Activated CD4-positive, alpha-beta T cell treated with anti-CD3 and anti-CD28 coated beads for 24 hours (primary cell): ENCODE results near the gene ABCC6.
"Not testable (repeated sequence)": the region's sequence is repeated elsewhere in the genome, so short reads cannot be mapped to it uniquely, and the experiment has no call there.

Experiments used
- DNase-seq, 2 donors: peaks; one replicate each; pipeline ENCODE4 v3.0.0-alpha.2; 2020; ENCODE audit warnings: low read depth in 2 of 2

Gene ABCC6

DNA sequence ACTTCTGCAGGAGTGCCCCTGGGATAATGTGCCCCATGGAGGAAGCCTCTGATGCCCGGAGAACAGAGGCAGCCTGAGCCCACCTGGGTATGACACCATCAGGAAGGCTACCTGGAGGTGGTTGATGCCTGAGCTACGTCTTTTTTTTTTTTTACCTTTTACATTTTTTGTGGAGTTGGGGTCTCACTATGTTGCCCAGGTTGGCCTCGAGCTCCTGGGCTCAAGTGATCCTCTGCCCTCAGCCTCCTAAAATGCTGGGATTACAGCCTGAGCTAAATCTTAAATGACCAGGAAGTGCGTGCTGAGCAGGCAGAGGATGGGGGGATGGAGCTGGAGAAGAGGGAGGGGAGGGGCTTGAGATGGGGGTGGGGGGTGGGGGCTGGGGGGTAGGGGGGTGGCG is 32.7 kb downstream of the ABCC6 start:
- DNase-seq = no peak

DNA sequence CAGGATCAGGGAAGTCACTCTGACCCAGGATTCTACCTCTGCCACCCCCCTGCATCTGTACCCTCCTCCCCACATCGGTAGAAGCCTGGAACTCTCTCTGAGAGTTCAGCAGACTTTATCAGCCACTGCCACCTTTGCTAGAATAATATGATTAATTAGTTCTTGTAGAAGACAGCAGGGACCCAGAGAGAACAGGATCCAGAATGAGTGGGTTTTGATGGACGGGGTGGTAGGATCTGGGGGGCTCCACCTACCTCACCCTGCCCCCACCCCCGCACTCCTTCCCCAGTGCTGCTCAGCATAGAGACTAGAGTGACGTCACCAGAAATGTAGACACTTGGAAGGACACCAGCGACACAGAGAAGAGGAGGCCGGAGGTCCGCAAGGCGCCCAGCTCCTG is 33.5 kb downstream of the ABCC6 start:
- no peak for DNase-seq

DNA sequence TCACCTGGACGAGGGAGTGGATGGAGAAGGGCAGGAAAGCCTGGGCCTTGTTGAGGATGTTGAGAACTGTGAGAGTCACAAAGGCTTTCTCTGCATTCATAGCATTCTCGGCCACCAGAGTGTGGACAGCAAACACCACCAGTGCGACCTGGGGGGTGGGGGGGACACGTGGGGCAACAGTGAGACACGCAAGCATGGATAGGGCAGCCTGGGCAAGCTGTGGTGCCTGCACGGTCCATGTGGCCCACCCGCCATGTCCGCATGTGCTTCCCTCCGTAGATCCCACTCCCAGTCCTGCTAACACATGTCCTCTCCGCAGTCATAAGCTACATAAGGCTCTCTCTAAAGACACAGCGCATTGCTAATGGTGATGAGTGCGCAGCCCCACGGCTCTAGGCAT is 34.5 kb downstream of the ABCC6 start:
- no peak for DNase-seq

DNA sequence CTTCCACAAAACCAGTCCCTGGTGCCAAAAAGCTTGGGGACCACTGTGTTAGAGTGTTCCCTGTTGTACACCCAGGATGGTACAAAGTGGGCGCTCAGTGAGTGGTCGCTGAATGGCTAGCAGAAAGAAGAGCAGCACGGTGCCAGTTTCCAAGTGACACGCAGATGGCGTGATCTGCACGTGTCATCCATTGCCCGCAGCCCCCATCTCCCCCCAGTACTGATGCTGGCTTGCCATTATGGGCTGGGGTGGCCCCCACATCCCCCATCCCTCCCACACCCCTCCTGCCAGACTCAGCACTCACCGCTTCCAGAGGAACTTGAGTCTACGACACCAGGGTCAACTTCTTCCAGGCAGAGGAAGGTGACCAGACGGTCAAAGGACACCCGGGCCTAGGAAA is 36.5 kb downstream of the ABCC6 start:
- no peak for DNase-seq

DNA sequence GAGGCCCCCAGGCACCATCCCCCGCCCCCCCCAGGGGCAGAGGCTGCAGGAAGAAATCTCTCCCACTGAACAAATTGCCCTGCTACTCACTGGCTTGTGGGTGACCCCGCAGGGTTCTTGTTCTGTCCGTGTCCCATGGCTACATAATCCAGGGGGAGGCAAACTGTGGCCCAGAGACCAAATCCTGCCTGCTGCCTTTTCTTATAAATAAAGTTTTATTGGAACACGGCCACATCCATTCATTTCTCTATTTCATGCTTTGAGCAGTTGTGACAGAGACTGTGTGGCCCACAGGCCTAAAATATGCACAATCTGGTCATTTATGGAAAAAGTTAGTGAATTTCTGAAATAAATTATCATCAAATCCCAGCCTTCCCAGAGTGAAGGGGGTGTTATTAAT is 38.2 kb downstream of the ABCC6 start:
- DNase-seq = no peak

DNA sequence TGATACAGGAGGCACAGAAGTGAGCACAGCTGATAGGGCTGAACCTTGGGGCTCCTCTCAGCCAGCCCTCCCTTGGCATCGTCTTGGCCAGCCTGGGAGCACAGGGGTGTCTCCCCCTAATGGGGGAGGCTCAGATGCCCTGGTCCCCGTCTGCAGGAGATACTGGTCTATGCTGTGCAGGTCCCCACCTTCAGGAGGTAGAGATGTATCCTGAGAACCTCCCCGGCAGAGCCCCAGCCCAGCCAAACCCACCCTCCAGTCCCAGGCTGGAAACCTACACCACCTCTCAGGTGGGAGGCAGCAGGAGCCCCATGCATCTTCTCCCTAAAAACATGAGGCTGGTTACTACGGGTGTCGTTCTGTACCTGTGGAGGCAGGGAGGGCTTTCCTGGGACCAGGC is 38.7 kb downstream of the ABCC6 start:
- no peak for DNase-seq

DNA sequence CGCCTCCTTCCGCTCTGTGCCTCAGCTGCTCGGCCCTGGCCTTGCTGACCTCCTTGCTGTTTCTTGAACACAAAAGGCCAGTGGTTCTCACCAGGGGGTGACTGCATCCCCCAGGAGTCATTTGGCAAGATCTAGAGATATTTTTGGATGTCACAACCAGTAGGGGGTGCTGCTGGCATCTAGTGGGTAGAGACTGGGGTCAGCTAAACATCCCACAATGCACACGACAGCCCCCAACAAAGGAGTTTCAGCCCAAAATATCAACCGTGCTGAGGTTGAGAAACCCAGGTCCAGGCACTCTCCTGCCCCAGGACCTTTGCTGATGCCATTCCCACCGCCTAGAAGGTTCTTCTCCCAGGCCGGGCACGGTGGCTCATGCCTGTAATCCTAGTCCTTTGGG is 39.7 kb downstream of the ABCC6 start:
- no peak for DNase-seq

DNA sequence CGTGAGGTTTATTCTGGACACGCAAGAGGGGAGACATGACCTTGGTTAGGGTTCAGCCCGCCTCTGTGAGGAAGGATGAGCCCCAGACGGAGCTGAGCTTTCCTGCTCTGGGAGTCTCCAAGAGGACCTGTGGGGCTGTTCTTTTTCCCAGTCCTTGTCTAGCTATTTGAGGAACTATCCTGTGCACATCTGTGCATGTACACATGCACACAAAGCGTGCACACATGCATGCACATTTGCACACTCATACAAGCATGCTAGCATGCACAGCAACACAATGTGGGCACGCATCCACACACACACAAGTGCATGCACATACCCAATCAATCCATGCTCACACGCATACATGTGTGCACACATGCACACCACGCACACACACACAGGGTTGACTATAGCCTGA is 40.4 kb downstream of the ABCC6 start:
- no peak for DNase-seq

DNA sequence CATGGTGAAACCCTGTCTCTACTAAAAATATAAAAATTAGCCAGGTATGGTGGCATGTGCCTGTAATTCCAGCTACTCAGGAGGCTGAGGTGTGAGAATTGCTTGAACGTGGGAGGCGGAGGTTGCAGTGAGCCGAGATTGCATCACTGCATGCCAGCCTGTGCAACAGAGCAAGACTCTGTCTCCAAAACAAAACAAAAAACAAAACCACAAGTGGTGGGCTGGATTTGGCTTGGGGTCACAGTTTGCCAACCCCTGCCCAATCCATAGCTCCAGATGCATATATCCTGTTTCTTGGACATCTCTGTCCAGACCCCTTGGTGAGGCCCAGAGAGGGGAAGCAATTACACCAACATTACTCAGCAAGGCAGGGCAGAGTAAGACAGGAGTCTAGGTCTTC is 41.5 kb downstream of the ABCC6 start:
- not testable (repeated sequence) for DNase-seq

DNA sequence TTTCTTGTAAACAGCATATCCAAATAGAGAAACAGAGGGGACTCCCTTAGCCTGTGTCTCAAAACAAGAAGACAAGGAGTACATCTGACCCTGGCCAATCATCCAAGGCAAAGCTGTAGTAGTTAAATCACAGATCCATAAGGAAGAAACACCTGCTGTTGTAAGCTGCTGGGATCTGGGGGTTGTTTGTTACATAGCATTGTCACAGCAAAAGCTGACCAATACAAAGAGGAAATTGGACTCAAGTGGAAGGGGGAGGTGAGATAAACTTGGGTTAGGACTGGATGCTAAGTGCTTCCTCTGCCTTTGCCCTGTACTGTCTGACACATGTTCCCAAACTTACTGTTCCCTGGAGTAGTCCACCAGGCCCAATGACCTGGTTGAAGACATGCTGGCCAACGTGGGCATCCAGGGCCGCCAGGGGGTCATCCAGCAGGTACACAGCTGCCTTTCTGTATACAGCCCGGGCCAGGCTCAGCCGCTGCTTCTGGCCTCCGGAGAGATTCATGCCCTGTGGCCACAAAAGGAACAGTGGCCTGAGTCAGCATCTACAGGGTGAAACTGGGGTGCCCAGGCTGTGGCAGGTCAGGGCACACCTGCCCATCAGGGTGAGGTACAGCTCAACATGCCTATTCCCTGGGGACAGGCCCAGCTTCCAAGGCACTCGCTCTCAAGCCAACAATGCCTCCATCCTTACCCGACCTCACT is 44.7 kb downstream of the ABCC6 start:
- DNase-seq = no peak

DNA sequence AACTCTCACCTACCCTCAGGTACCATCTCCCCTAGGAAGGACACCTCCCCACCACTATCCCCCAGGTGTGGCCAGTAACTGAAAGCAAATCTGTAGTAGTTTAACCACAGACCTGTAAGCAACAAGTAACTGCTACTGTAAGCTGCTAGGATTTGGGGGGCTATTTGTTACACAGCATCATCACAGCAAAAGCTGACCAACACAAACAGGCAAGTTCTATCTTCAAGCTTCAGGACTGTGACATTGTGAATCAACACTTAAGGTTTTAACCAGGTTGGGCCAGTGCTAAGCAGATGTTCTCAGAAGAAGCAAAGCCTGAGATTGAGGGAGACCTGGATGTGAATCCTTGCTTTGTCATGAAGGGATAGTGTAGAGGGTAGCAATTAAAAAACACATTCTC is 47.0 kb downstream of the ABCC6 start:
- no peak for DNase-seq

DNA sequence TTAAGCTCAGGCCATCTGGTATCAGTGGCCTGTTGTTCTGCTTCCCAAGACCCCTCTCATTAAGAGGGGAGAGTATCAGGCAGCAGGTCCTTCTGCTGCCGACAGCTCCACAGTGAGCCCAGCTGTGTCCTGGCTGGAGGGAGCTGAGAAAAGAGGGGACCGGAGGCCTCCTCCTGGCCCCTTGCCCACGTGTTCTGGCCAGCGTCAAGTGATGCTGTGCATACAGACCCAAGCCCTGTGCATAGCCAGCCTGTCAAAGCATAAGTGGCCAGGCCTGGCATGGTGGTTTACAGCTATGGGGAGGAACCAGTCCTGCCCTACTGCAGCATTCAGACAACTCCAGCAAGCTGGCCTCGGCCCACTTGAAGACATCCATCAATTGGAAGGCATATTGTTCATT is 48.0 kb downstream of the ABCC6 start:
- no peak for DNase-seq

DNA sequence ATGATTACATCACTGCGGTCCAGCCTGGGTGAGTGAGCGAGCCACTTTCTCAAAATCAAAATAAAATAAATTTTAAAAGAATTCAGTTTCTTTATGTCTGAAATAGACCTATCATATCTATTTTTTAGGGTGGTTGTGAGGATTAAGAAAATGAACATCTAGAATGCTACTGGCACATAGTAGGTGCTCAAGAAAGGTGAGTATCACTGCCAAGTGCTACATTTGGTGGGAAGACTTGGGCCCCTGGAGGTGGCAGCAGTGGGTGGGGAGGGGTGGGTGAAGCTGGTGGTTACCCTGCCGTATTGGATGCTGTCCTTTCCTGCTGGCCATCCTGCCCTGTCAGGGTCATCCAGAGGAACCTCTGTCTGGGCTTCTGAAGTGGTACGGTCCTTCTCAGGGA is 50.3 kb downstream of the ABCC6 start:
- DNase-seq = no peak

DNA sequence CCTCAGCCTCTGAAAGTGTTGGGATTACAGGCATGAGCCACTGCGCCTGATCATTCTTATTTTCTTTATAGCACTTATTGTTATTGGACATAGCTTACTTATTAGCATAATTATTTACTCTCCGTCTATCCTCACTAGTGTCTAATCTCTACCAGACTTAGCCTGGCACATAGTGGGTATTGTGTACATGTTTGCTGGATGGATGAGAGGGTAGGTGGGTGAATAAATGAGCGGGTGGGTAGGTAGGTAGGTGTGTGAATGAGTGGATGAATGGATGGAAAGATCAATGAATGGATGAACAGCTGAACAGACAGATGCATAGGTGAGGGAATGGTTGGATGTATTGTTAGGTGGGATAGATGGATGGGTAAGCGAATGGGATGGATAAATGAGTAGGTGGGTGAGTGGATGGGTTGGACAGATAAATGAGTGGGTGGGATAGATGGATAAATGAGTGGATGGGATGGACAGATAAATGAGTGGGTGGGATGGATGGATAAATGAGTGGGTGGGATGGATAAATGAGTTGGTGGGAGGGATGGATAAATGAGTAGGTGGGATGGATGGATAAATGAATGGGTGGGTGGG is 51.9 kb downstream of the ABCC6 start:
- no peak for DNase-seq

DNA sequence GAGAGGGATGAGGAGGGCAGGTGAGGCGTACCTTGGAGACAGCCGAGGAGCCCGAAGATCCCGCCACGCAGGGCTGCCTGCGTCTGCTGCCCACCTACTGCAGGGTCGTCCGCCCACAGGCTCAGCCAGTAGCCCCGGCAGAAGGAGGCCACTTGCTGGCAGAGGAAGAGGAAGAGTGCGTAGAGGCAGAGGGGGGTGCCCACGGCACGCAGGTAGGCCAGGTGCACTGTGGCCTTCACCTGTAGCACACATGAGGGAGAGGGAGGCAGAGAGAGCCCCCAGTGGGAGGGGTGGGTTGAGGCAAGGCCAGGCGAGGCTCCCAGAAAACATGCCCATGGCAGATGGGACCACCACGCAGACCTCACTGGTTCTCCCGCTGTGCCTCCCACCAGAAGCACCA is 53.7 kb downstream of the ABCC6 start:
- DNase-seq = no peak

DNA sequence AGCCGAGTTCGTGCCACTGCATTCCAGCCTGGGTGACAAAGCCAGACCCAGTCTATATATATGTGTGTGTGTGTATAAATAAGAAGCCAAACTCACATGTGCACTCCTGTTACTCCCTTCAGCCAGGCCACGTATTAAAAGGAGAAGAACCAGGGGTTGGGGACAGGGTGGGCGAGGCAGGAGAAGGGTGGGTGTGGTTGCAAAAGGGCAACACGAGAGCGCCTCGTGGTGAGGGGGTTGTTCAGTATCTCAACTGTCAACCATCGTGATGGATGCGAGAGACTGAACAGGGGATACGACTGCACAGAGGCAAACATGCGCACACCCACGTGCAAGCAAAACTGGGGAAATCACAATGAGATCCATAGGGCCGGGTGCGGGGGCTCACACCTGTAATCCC is 54.9 kb downstream of the ABCC6 start:
- DNase-seq = no peak

DNA sequence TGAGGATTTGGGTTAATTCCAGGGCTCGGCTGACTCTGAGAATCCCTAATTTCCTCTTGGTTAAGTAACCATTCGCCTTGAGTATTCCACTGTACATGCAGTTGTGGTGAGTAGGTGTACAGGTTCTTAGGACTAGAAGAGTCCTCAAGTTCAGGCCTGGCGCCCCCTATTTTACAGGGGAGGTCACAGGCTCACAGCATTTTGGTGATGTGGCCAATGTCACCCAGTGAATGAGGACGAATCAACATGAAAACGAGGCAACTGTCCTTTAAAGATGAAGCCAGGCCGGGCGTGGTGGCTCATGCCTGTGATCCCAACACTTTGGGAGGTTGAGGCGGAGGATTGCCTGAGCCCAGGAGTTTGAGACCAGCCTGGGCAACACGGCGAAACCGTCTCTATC is 55.4 kb downstream of the ABCC6 start:
- no peak for DNase-seq

DNA sequence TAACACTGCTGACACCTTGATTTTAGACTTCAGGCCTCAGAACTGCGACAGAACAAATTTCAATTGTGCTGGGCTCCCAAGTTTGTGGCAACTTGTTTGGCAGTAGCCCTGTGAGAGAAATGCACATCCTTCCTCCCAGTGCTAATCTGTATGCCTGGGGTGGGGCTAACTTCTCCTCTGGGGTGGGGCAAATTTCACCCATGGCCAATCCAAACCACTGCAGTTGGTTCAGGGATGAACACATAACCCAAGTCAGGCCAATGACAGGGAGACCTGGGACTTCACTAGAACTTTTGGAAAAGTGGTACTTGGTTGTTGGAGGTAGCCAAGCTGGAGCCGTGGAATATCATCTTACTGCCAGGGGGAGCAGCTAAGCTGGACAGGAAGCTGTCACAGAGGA is 56.3 kb downstream of the ABCC6 start:
- no peak for DNase-seq

DNA sequence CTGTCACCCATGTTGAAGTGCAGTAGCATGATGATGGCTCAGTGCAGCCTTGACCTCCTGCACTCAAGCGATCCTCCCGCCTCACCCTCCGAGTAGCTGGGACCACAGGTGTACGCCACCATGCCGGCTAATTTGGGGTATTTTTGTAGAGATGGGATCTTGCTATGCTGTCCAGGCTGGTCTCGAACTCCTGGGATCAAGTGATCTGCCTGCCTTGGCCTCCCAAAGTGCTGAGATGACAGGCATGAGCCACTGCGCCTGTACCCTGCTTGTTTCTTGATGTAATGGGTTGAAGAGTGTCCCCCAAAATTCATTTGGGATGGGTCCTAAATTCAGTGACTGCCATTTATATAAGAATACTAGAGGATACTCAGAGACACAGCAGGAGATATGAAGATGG is 57.2 kb downstream of the ABCC6 start:
- DNase-seq = no peak

DNA sequence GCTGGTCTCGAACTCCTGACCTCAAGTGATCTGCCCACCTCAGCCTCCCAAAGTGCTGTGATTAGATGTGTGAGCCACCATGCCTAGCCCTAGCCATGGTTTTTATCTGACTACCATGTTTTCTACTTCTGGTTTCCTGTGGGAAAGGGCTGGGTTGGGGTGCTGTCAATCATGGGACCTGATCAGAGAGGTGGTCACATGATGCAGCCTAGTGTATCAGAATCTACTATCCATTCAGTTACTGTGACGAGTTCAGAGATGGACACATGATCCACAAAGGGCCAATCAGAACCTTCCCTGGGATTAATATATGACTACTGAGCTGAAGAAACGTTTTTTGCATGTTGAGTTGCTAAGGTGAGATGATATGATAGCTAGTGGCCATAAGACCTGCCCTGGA is 59.1 kb downstream of the ABCC6 start:
- no peak for DNase-seq

DNA sequence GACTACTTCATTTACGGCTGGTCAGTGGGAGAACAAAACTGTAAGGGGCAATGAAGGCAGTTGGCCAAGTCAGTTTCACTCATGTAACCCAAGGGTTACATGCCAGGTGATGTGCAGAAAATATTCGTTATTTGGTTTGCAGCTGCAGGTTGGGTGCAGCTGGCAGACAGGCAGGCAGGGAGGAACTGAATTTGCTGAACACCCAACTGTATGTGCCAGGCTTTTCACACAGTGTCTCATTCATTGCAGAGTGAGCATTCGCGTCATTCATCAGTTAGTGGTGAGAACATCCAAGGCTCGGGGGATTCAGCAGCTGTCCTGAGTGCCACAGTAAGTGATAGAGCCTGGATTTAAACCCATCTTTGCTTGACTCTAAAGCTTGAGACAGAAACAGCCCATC is 59.7 kb downstream of the ABCC6 start:
- no peak for DNase-seq

DNA sequence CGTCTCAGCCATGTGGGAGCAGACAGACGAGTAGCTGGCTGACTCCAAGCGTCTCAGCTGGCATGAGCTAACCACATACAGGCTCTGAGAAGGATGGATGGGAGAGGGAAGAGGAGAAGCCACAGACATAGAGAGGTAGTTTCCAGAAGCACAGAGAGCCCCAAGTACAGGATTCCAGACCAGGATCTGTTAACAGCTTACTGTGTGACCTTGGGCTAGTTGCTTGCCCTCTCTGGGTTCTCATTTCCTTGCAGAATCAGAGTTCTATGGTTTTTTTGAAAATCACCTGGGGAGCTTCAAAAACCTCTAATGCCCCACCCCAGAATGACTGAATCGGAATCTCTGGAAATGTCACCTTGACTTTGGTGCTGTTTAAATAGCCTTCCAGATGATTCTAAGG is 60.2 kb downstream of the ABCC6 start:
- DNase-seq = no peak

DNA sequence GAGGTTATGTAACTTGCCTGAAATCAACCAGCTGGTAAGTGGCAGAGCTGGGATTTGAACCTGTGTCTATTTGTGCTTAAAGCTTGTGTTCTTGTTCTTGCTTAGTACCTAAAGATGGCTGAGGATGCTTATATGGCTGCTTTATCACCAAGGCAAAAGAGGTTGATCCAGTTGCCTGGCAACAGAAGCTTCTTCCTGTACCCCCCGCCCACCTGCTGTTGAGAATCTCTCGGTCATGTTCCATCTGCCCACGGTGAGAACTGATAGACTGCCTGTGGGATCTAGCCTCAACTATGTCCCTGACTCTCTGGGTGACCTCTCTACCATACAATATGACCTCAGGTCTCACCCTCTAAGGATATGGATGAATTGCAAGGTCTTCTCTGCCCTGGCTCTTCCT is 60.7 kb downstream of the ABCC6 start:
- no peak for DNase-seq

DNA sequence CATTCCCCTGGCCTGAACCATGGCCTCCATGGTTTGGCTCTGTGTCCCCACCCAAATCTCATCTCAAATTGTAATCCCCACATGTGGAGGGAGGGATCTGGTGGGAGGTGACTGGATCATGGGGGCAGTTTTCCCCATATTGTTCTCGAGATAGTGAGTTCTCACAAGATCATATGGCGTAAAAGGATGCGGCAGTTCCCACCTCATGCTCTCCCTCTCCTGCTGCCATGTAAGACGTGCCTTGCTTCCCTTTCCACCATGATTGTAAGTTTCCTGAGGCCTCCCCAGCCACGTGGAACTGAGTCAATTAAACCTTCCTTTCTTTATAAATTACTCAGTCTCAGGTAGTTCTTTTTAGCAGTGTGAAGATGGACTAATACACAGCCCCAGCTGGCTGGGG is 61.5 kb downstream of the ABCC6 start:
- not testable (repeated sequence) for DNase-seq
